A549 (cell line): ENCODE data around the gene TRMT1. TPM values are rescaled to one million over a fixed set of nuclear protein-coding genes. Genes with fewer than 3 reads are reported as not detected.
A peak's percentile ranks its signal among the peaks of the same experiment; 100 is the strongest.

Source experiments
- ATAC-seq, 2 experiments: fragments of 200-7000 bp in 1 of 2; fragments of >200 bp in 1 of 2; cut with Nextera tagmentation in 1 of 2; cut with Tn5 transposase in 1 of 2; 3 replicates each; pipeline versions ENCODE4 v1.8.0 to v1.9.1; 2018 to 2020; ENCODE audit warnings: mild to moderate bottlenecking in 1 of 2, moderate library complexity in 1 of 2
- CTCF ChIA-PET: fragments of 300-600 bp; sonication (Branson Sonifier 250); formaldehyde crosslinking; extraction: SDS; loops from one replicate; lab custom pipeline; 2021; ENCODE audit warnings: antibody characterized with exemption, inconsistent platforms; lab: Yijun Ruan, JAX
- POLR2A ChIA-PET: fragments of 350-600 bp; formaldehyde crosslinking; extraction: SDS; loops from one replicate; lab custom pipeline; 2021; ENCODE audit warnings: antibody characterized with exemption, inconsistent platforms; lab: Yijun Ruan, JAX
- DNase-seq, 2 experiments: peaks; one replicate each; pipeline versions ENCODE4 v3.0.0 to v3.0.0-alpha.2; 2011 to 2016; ENCODE audit warnings: low read depth in 1 of 2, low spot score in 1 of 2
- FAIRE-seq: peaks from 2 replicates; lab custom pipeline; 2011; peaks lifted over from hg19 to GRCh38; lab: Jason Lieb, UNC
- H3K27ac ChIP-seq, 2 experiments: fragments of >200 bp; sonication (Bioruptor Twin); formaldehyde crosslinking; 3 replicates each; pipeline ENCODE4 v1.5.1; 2016 to 2017
- H3K4me1 ChIP-seq: fragments of >200 bp; sonication (Bioruptor Twin); formaldehyde crosslinking; 3 replicates; pipeline ENCODE4 v1.6.1; 2016
- H3K4me2 ChIP-seq: fragments of >200 bp; sonication (Bioruptor Twin); formaldehyde crosslinking; 3 replicates; pipeline ENCODE4 v1.6.1; 2016
- H3K4me3 ChIP-seq: fragments of >200 bp; sonication (Bioruptor Twin); formaldehyde crosslinking; 3 replicates; pipeline ENCODE4 v1.5.1; 2016
- H3K9me3 ChIP-seq: fragments of >200 bp; sonication (Bioruptor Twin); formaldehyde crosslinking; 3 replicates; pipeline ENCODE4 v1.6.1; 2016
- CBX2 ChIP-seq: fragments of 200-600 bp; sonication (generic); IDR thresholded peaks from 2 replicates; pipeline ENCODE4 v1.6.1; 2016; ENCODE audit warnings: low read depth, mild to moderate bottlenecking, borderline replicate concordance
- CEBPB ChIP-seq, 2 experiments: fragments of >200 bp in 1 of 2; sonication (Bioruptor Twin) in 1 of 2; formaldehyde crosslinking in 1 of 2; IDR thresholded peaks; 2 replicates each; pipeline ENCODE4 v1.6.1; 2012 to 2016
- CHD4 ChIP-seq: fragments of 200-600 bp; sonication (generic); IDR thresholded peaks from 2 replicates; pipeline ENCODE4 v1.6.1; 2016; ENCODE audit warnings: antibody characterized with exemption, mild to moderate bottlenecking, borderline replicate concordance
- E2F6 ChIP-seq: IDR thresholded peaks from 2 replicates; pipeline ENCODE4 v1.6.1; 2012; ENCODE audit warnings: low read depth, borderline replicate concordance
- EHF ChIP-seq: fragments of 250-450 bp; sonication (Bioruptor Pico); IDR thresholded peaks from 2 replicates; pipeline ENCODE4 v1.5.0; 2020; ENCODE audit warnings: mild to moderate bottlenecking
- EHMT2 ChIP-seq: fragments of 200-600 bp; sonication (generic); IDR thresholded peaks from 2 replicates; pipeline ENCODE4 v1.6.1; 2016; ENCODE audit warnings: antibody characterized with exemption, low read depth, mild to moderate bottlenecking, moderate library complexity
- EP300 ChIP-seq, 2 experiments: fragments of >200 bp; sonication (Bioruptor Twin); formaldehyde crosslinking; IDR thresholded peaks; 2 replicates in 1 of 2; 3 replicates in 1 of 2; pipeline ENCODE4 v1.6.1; 2016 to 2017
- FOSB ChIP-seq: fragments of 250-450 bp; sonication (Bioruptor Pico); IDR thresholded peaks from 2 replicates; pipeline ENCODE4 v1.5.0; 2020; ENCODE audit warnings: mild to moderate bottlenecking, moderate library complexity
- FOXS1 ChIP-seq: fragments of 250-450 bp; sonication (Bioruptor Pico); IDR thresholded peaks from 2 replicates; pipeline ENCODE4 v1.5.0; 2020; ENCODE audit warnings: mild to moderate bottlenecking, moderate library complexity
- GATA3 ChIP-seq: IDR thresholded peaks from 2 replicates; pipeline ENCODE4 v1.6.1; 2012; ENCODE audit warnings: borderline replicate concordance
- HES2 ChIP-seq: fragments of >200 bp; sonication (Bioruptor Twin); formaldehyde crosslinking; IDR thresholded peaks from 2 replicates; pipeline ENCODE4 v1.6.1; 2016
- HOXB13 ChIP-seq: fragments of 250-450 bp; sonication (Bioruptor Pico); IDR thresholded peaks from 2 replicates; pipeline ENCODE4 v1.5.0; 2020; ENCODE audit warnings: low read depth, mild to moderate bottlenecking, moderate library complexity
- HOXB5 ChIP-seq: fragments of 250-450 bp; sonication (Bioruptor Pico); IDR thresholded peaks from 2 replicates; pipeline ENCODE4 v1.5.0; 2020; ENCODE audit warnings: mild to moderate bottlenecking, moderate library complexity
- JUN ChIP-seq, 2 experiments: fragments of >200 bp; sonication (Bioruptor Twin); formaldehyde crosslinking; IDR thresholded peaks; 2 replicates in 1 of 2; 3 replicates in 1 of 2; pipeline ENCODE4 v1.6.1; 2016 to 2017
- MAFK ChIP-seq: fragments of 450-650 bp; IDR thresholded peaks from 2 replicates; pipeline ENCODE4 v1.6.1; 2014; ENCODE audit not compliant: partially characterized antibody
- MAX ChIP-seq: IDR thresholded peaks from 2 replicates; pipeline ENCODE4 v1.6.1; 2012
- MAZ ChIP-seq: fragments of 150-350 bp; IDR thresholded peaks from 2 replicates; pipeline ENCODE4 v1.6.1; 2014; ENCODE audit warnings: antibody characterized with exemption, low read depth, low read length, borderline replicate concordance
- NFE2L2 ChIP-seq: fragments of 150-350 bp; conservative IDR thresholded peaks from 2 replicates; pipeline ENCODE4 v1.6.1; 2014; ENCODE audit warnings: low read length
- NPAS2 ChIP-seq: fragments of 250-450 bp; sonication (Bioruptor Pico); IDR thresholded peaks from 2 replicates; pipeline ENCODE4 v1.8.0; 2022; ENCODE audit warnings: mild to moderate bottlenecking, moderate library complexity, borderline replicate concordance
- NR3C1 ChIP-seq: fragments of >200 bp; sonication (Bioruptor Twin); formaldehyde crosslinking; IDR thresholded peaks from 3 replicates; pipeline ENCODE4 v1.6.1; 2017
- PBX3 ChIP-seq: IDR thresholded peaks from 2 replicates; pipeline ENCODE4 v1.6.1; 2012
- RCOR1 ChIP-seq: fragments of 150-350 bp; IDR thresholded peaks from 2 replicates; pipeline ENCODE4 v1.6.1; 2014; ENCODE audit warnings: antibody characterized with exemption, low read length, low read depth
- TFCP2L1 ChIP-seq: fragments of 250-450 bp; sonication (Bioruptor Pico); IDR thresholded peaks from 2 replicates; pipeline ENCODE4 v1.5.0; 2021; ENCODE audit warnings: mild to moderate bottlenecking
- TP53 ChIP-seq: fragments of 250-450 bp; sonication (Bioruptor Pico); IDR thresholded peaks from 2 replicates; pipeline ENCODE4 v1.5.0; 2021; ENCODE audit warnings: mild to moderate bottlenecking, moderate library complexity
- WGBS: methylation state at CpG from one replicate; pipeline ENCODE4 v1.1.6; 2017; ENCODE audit errors: missing lambda C conversion rate; 5-methylcytosine and 5-hydroxymethylcytosine counted together
- polyA plus RNA-seq, 4 experiments: library from polyadenylated mRNA; depleted of rRNA in 3 of 4; stranded (reverse); fragments of >200 nt; fragmentation: RNase III in 1 of 4; extraction: RNeasy Plus Mini Kit Qiagen cat#74134 plus additional on column Dnase treatment in 1 of 4; gene quantifications; 2 replicates in 3 of 4; 3 replicates in 1 of 4; pipeline ENCODE4 v1.2.3, GENCODE V29; 2011 to 2017

TRMT1 gene
- polyA plus RNA-seq, 2 of the 4 experiments (the other 2 are of a cell fraction) = 18.2 to 29.8 TPM

- WGBS = 92% methylated on average over 2 of the region's 2 CpGs
- ATAC-seq (no peak), DNase-seq (no peak), FAIRE-seq (no peak)
- POLR2A ChIA-PET = interaction anchor here (1.6 kb wide), 1 partner anchor 31 kb away, joined by 9 read pairs; no protein-coding TSS in a partner anchor
- no peak for TF ChIP-seq EP300 (IDR thresholded peaks at IDR 0.05)
- TF ChIP-seq MAX = no peak
- Histone ChIP-seq H3K27ac (peak overlapping the region; percentile 66 to 79; a peak in 5 of 6 replicates), H3K4me1 (peaks cover 57% of the 10 kb centered on the region), H3K4me3 (no peak overlapping the region), H3K9me3 (no peaks in the 10 kb centered on the region), H3K4me2 (peak overlapping the region; percentile 49; the same call in 2 of the 3 replicates)
- CTCF ChIA-PET = interaction anchor here (0.6 to 9.1 kb wide), 8 partner anchors 8 to 127 kb away, joined by 3 to 309 read pairs (median 32); no protein-coding TSS in a partner anchor
These were observed 24.4 kb downstream of the TRMT1 start for GRCh38 chr19:13092158-13092543.

- 70% methylated on average over 21 of the region's 25 CpGs for WGBS
- FAIRE-seq = no peak
These were observed 25.0 kb downstream of the TRMT1 start for GRCh38 chr19:13091400-13092157.

GRCh38 chr19:13090511-13091231, 25.9 kb downstream of the TRMT1 start:
- POLR2A ChIA-PET = interaction anchor here (1.6 kb wide), 1 partner anchor 29 kb away, joined by 9 read pairs; no protein-coding TSS in a partner anchor
- TF ChIP-seq CBX2 (no peak), MAFK (no peak), FOSB (CRISPR knock-in tag) (no peak), JUN (IDR thresholded peaks at IDR 0.05) (no peak), EHMT2 (no peak), TP53 (CRISPR knock-in tag) (no peak)
- TF ChIP-seq, all 56 proteins: peak for 0
- no peaks in the 10 kb centered on the region for H3K9me3 ChIP-seq
- CTCF ChIA-PET = interaction anchor here (0.9 to 9.1 kb wide), 7 partner anchors 8 to 125 kb away, joined by 3 to 309 read pairs (median 7); no protein-coding TSS in a partner anchor
- FAIRE-seq (no peak), ATAC-seq (no peak), DNase-seq (no peak)
- H3K4me2 ChIP-seq = peak overlapping the region; percentile 49; the same call in 2 of the 3 replicates
- peak overlapping the region; percentile 66 to 79; a peak in 5 of 6 replicates for H3K27ac ChIP-seq
- H3K4me1 ChIP-seq = peaks cover 48% of the 10 kb centered on the region
- no peak overlapping the region for H3K4me3 ChIP-seq
- 82% methylated on average over 9 of the region's 10 CpGs for WGBS

More at GRCh38 chr19:13091400-13092157, 25.0 kb downstream of the TRMT1 start:
- Histone ChIP-seq H3K27ac (peak overlapping the region; percentile 66 to 79), H3K9me3 (no peaks in the 10 kb centered on the region), H3K4me2 (peak overlapping the region; percentile 49), H3K4me3 (no peak overlapping the region), H3K4me1 (peaks cover 57% of the 10 kb centered on the region)
- TF ChIP-seq PBX3 = no peak
- no peak for TF ChIP-seq FOXS1
- no peak for TF ChIP-seq CEBPB (IDR thresholded peaks at IDR 0.05)
- TF ChIP-seq E2F6 = no peak
- no peak for TF ChIP-seq CHD4
- no peak for TF ChIP-seq GATA3
- no peak for TF ChIP-seq MAZ
- TF ChIP-seq RCOR1 = no peak
- TF ChIP-seq NFE2L2 = no peak
- no peak for TF ChIP-seq HOXB5 (CRISPR knock-in tag)
- TF ChIP-seq NR3C1 = no peak
- no peak for TF ChIP-seq MAFK
- TF ChIP-seq HOXB13 (CRISPR knock-in tag) = no peak
- TF ChIP-seq EHF (CRISPR knock-in tag) = no peak
- TF ChIP-seq HES2 = no peak
- no peak for TF ChIP-seq TFCP2L1 (CRISPR knock-in tag)
- TF ChIP-seq NPAS2 = no peak
- no peak for TF ChIP-seq TP53 (CRISPR knock-in tag)
- no peak for TF ChIP-seq EP300 (IDR thresholded peaks at IDR 0.05)
- ATAC-seq (no peak), DNase-seq (peak in 1 of 2 experiments; percentile 36)
- ChIA-PET CTCF (interaction anchor here (0.6 to 9.1 kb wide), 9 partner anchors 9 to 126 kb away, joined by 3 to 309 read pairs (median 14); no protein-coding TSS in a partner anchor), POLR2A (interaction anchor here (1.6 kb wide), 1 partner anchor 30 kb away, joined by 9 read pairs; no protein-coding TSS in a partner anchor)
